OCI-LY1 (cell line): ENCODE data around the gene ZFYVE28.

Source experiments
- H2AFZ ChIP-seq: fragments of 200-600 bp; sonication (generic), shearing (Covaris generic); 2 replicates; pipeline ENCODE4 v1.6.0; 2014; ENCODE audit warnings: antibody characterized with exemption, mild to moderate bottlenecking, low read length
- H3F3A ChIP-seq: fragments of 200-600 bp; sonication (generic), shearing (Covaris generic); 2 replicates; pipeline ENCODE4 v1.6.0; 2014; ENCODE audit warnings: mild to moderate bottlenecking, antibody characterized with exemption, low read length, moderate library complexity; ENCODE audit not compliant: insufficient read depth
- H3K27ac ChIP-seq: fragments of 200-600 bp; sonication (generic); 2 replicates; pipeline ENCODE4 v1.5.1; 2014; ENCODE audit warnings: low read length, mixed run types, mild to moderate bottlenecking, low read depth; ENCODE audit not compliant: poor library complexity, severe bottlenecking
- H3K27me3 ChIP-seq: fragments of 200-600 bp; sonication (generic); 2 replicates; pipeline ENCODE4 v1.6.0; 2014; ENCODE audit warnings: antibody characterized with exemption, mild to moderate bottlenecking, low read length, moderate library complexity; ENCODE audit not compliant: insufficient read depth
- H3K36me3 ChIP-seq: fragments of 200-600 bp; sonication (generic); 2 replicates; pipeline ENCODE4 v1.6.1; 2014; ENCODE audit warnings: mild to moderate bottlenecking, antibody characterized with exemption, low read length, moderate library complexity, mixed read lengths; ENCODE audit not compliant: insufficient read depth
- H3K4me1 ChIP-seq: fragments of 200-600 bp; sonication (generic); 2 replicates; pipeline ENCODE4 v1.5.1; 2014; ENCODE audit warnings: mild to moderate bottlenecking, low read length, moderate library complexity; ENCODE audit not compliant: insufficient read depth, severe bottlenecking
- H3K4me2 ChIP-seq: fragments of 200-600 bp; sonication (generic), shearing (Covaris generic); 2 replicates; pipeline ENCODE4 v1.6.1; 2014; ENCODE audit warnings: low read length
- H3K4me3 ChIP-seq: fragments of 200-600 bp; sonication (generic); 2 replicates; pipeline ENCODE4 v1.5.1; 2014; ENCODE audit warnings: low read length, low read depth, mild to moderate bottlenecking, mixed read lengths; ENCODE audit not compliant: poor library complexity, severe bottlenecking
- H3K79me2 ChIP-seq: fragments of 200-600 bp; shearing (Covaris generic); 2 replicates; pipeline ENCODE4 v1.6.1; 2016; ENCODE audit warnings: mixed run types, low read length, mixed read lengths; ENCODE audit not compliant: insufficient read depth
- H3K9ac ChIP-seq: fragments of 200-600 bp; sonication (generic), shearing (Covaris generic); 2 replicates; pipeline ENCODE4 v1.6.1; 2014; ENCODE audit warnings: mild to moderate bottlenecking, low read length, mixed read lengths
- H3K9me2 ChIP-seq: fragments of 200-600 bp; sonication (generic), shearing (Covaris generic); 2 replicates; pipeline ENCODE4 v1.6.1; 2014; ENCODE audit warnings: low read depth, mild to moderate bottlenecking, low read length, mixed read lengths
- H3K9me3 ChIP-seq: fragments of 200-600 bp; shearing (Covaris generic); 2 replicates; pipeline ENCODE4 v1.6.1; 2014; ENCODE audit warnings: low read length, mixed read lengths
- H4K20me1 ChIP-seq: fragments of 200-600 bp; sonication (generic), shearing (Covaris generic); 2 replicates; pipeline ENCODE4 v1.6.0; 2016; ENCODE audit warnings: mild to moderate bottlenecking, low read length; ENCODE audit not compliant: insufficient read depth
- EZH2 ChIP-seq: fragments of 200-600 bp; sonication (generic), shearing (Covaris generic); IDR thresholded peaks from 2 replicates; pipeline ENCODE4 v1.8.0; 2017; ENCODE audit warnings: borderline replicate concordance, mixed run types, mild to moderate bottlenecking, antibody characterized with exemption, low read length, moderate library complexity, mixed read lengths
- TF ChIP-seq, protein P1 (sequence below): fragments of 200-600 bp; sonication (generic), shearing (Covaris generic); IDR thresholded peaks from 2 replicates; pipeline ENCODE4 v1.5.1; 2017; ENCODE audit warnings: mild to moderate bottlenecking, antibody characterized with exemption, low read length, moderate library complexity, mixed read lengths

Gene ZFYVE28

GRCh38 chr4:2356123-2357069 is 62.0 kb downstream of the ZFYVE28 start:
- H3K9me3 ChIP-seq, result no peaks in the 10 kb centered on the region
- no peaks in the 10 kb centered on the region for H3K79me2 ChIP-seq
- H3K4me1 ChIP-seq, result no peaks in the 10 kb centered on the region
- no peaks in the 10 kb centered on the region for H3K27me3 ChIP-seq
- TF ChIP-seq, protein P1, sequence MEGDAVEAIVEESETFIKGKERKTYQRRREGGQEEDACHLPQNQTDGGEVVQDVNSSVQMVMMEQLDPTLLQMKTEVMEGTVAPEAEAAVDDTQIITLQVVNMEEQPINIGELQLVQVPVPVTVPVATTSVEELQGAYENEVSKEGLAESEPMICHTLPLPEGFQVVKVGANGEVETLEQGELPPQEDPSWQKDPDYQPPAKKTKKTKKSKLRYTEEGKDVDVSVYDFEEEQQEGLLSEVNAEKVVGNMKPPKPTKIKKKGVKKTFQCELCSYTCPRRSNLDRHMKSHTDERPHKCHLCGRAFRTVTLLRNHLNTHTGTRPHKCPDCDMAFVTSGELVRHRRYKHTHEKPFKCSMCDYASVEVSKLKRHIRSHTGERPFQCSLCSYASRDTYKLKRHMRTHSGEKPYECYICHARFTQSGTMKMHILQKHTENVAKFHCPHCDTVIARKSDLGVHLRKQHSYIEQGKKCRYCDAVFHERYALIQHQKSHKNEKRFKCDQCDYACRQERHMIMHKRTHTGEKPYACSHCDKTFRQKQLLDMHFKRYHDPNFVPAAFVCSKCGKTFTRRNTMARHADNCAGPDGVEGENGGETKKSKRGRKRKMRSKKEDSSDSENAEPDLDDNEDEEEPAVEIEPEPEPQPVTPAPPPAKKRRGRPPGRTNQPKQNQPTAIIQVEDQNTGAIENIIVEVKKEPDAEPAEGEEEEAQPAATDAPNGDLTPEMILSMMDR, result no peak
- no peak for TF ChIP-seq EZH2
- H3K36me3 ChIP-seq, result no peaks in the 10 kb centered on the region
- H3K9ac ChIP-seq, result no peak overlapping the region
- no peaks in the 10 kb centered on the region for H3F3A ChIP-seq
- no peaks in the 10 kb centered on the region for H3K9me2 ChIP-seq
- no peak overlapping the region for H3K4me2 ChIP-seq
- H3K4me3 ChIP-seq, result no peak overlapping the region
- H4K20me1 ChIP-seq, result no peaks in the 10 kb centered on the region
- H3K27ac ChIP-seq, result no peak overlapping the region
- no peak overlapping the region for H2AFZ ChIP-seq

DNA sequence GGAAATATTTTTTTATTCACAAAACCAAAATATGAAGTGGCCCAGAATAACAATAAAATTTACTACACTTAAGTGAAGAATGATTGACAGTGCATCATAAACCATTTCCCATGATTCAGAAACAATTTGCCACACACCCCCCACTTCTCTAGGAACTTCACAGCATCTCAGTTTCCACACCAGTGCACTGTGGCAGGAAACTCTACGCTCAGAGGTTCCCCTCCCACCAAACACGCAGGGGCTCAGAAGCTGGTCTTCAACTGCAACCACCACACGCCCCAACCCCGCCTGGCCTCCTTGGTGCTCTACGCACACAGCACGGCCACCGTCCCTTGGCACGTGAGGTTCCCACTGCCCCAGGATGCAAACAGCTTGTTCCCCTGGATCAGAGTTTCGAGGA is 63.7 kb downstream of the ZFYVE28 start:
- no peak overlapping the region for H3K27ac ChIP-seq
- no peak overlapping the region for H3K4me2 ChIP-seq
- H3K27me3 ChIP-seq, result no peaks in the 10 kb centered on the region
- no peak overlapping the region for H3K4me3 ChIP-seq
- TF ChIP-seq, protein P1, result no peak
- no peak for TF ChIP-seq EZH2
- H3K9me2 ChIP-seq, result no peaks in the 10 kb centered on the region
- no peaks in the 10 kb centered on the region for H3F3A ChIP-seq
- no peaks in the 10 kb centered on the region for H3K79me2 ChIP-seq
- no peak overlapping the region for H2AFZ ChIP-seq
- H4K20me1 ChIP-seq, result no peaks in the 10 kb centered on the region
- no peak overlapping the region for H3K9ac ChIP-seq
- no peaks in the 10 kb centered on the region for H3K9me3 ChIP-seq
- H3K4me1 ChIP-seq, result no peaks in the 10 kb centered on the region
- H3K36me3 ChIP-seq, result no peaks in the 10 kb centered on the region

- H3K27me3 ChIP-seq, result no peaks in the 10 kb centered on the region
- no peaks in the 10 kb centered on the region for H3K79me2 ChIP-seq
- H3K4me3 ChIP-seq, result no peak overlapping the region
- no peaks in the 10 kb centered on the region for H3K36me3 ChIP-seq
- no peak for TF ChIP-seq EZH2
- TF ChIP-seq, protein P1, result no peak; the same call in 1 of the 2 replicates
- H4K20me1 ChIP-seq, result no peaks in the 10 kb centered on the region
- H3K9ac ChIP-seq, result no peak overlapping the region
- H3K9me2 ChIP-seq, result no peaks in the 10 kb centered on the region
- no peak overlapping the region for H3K4me2 ChIP-seq
- H3F3A ChIP-seq, result no peaks in the 10 kb centered on the region
- no peaks in the 10 kb centered on the region for H3K9me3 ChIP-seq
- H2AFZ ChIP-seq, result no peak overlapping the region
- H3K4me1 ChIP-seq, result no peaks in the 10 kb centered on the region
- no peak overlapping the region for H3K27ac ChIP-seq
Observed at GRCh38 chr4:2354118-2354517, 64.3 kb downstream of the ZFYVE28 start.
